ENCODE data around the gene FTMT.
"Not testable (repeated sequence)": the region's sequence is repeated elsewhere in the genome, so short reads cannot be mapped to it uniquely, and the experiment has no call there.

The FTMT gene

GRCh38 chr5:121851643-121852574 is at the start of gene FTMT:
FTMT (plus strand) TSS chr5:121851882; CDS start chr5:121851964, 82 bp downstream.
- no peak for DNase-seq (ENCODE audit: low read depth)

DNA sequence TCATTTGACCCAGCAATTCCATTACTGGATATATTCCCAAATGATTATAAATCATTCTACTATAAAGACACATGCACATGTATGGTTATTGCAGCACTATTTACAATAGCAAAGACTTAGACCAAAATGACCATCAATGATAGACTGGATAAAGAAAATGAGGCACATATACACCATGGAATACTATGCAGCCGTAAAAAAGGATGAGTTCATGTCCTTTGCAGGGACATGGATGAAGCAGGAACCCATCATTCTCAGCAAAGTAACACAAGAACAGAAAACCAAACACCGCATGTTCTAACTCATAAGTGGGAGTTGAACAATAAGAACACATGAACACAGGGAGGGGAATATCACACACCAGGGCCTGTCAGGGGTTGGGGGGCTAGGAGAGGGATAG is 46.4 kb upstream of the FTMT start:
- not testable (repeated sequence) for DNase-seq (ENCODE audit: low read depth)

GRCh38 chr5:121805911-121806310 is 45.8 kb upstream of the FTMT start:
- no peak for DNase-seq (ENCODE audit: low read depth)

DNA sequence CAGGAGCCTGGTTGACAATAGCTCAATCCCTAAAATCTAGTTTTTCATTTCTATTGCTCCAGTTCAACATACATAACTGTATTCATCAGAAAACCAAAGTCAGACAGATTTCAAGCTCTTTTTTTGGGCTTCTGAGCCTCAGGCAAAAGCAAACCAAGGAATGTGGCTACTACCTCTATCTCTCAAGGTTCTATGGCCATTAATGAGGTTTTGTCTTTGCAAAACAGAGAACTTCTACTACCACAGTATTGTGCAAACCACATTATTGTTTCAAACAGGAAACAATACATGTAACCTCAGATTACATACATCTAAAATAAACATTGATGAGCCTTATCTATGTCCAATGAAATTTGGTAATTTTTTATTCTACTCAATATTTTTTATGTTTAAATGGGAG is 35.5 kb upstream of the FTMT start:
- DNase-seq (ENCODE audit: low read depth): no peak

DNA sequence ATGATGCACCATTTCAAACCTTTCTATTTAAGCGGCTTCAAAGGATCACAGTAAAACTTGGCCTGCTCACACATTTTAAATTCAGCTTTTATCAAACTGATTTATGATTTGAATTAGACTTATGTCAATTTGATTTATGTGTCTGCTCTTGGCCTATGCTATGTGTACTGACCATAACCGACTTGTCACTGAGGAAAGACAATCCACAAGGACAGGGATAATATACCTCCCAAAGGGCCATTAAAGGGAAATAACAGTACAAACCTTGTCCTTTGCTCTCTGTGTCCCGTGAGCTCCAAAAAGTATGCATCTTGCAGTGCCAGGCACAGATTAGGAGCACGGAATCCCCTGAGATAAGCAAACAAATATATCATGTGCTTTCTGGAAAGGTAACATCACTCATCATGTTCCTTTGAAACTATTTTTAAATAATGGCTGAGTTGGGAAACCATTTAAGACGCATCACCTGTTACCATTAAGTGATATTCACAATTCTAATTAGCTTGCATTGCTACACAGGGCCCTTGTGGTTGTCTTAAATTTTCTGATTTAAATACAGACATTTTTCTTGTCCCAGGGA is 31.9 kb upstream of the FTMT start:
- no peak for DNase-seq (ENCODE audit: low read depth)

DNA sequence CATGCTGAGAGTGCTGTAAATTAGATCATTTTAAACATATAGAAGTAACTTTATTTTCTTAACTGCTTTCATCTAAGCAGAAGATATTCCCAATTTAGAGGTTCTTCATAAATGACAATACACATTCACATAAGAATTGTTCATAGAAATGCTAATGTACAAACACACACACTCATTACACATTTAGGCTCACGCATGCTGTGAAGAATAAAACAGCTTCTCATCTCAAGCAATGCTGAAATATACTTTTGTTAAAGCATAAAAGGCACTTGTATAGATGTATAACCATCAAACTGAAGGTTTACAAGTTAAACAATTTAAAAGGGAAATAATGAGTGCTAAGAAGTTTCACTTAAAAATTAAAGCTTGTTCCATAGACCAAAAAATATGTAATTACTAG is 18.1 kb upstream of the FTMT start:
- no peak for DNase-seq (ENCODE audit: low read depth)

- no peak for DNase-seq (ENCODE audit: low read depth)
Observed at GRCh38 chr5:121834021-121834420, 17.7 kb upstream of the FTMT start.

- DNase-seq (ENCODE audit: low read depth): no peak
Observed at GRCh38 chr5:121841892-121842291, 9.8 kb upstream of the FTMT start.

- no peak for DNase-seq (ENCODE audit: low read depth)
Observed at GRCh38 chr5:121850272-121850671, 1.4 kb upstream of the FTMT start.

GRCh38 chr5:121853850-121854249 is 2.2 kb downstream of the FTMT start:
- DNase-seq (ENCODE audit: low read depth): no peak

GRCh38 chr5:121862801-121863200 is 11.1 kb downstream of the FTMT start:
- no peak for DNase-seq (ENCODE audit: low read depth)

DNA sequence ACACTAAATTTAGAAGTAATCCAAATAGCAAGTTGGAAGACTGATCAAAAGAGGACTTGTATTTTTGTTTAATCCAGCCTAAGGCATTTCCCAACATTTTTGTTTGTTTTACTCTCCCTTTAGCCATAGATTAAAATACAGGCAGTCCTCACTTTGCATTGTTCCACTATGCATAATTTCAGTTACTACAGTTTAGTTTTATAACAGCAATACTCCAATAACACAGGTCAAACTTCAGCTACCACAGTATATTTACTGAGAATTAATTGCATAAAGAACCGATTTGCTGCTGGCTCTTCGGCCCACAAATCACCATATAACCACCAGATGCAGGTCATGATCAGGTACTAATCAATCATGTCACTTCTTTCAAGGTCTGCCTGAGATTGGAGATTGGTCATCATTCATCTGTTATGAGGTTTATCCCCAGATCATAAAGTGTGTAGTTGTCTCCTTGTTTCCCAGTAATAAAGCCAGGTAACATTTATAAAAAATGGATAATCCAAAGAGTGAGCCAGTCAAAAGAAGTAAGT is 12.1 kb downstream of the FTMT start:
- DNase-seq (ENCODE audit: low read depth): no peak

DNA sequence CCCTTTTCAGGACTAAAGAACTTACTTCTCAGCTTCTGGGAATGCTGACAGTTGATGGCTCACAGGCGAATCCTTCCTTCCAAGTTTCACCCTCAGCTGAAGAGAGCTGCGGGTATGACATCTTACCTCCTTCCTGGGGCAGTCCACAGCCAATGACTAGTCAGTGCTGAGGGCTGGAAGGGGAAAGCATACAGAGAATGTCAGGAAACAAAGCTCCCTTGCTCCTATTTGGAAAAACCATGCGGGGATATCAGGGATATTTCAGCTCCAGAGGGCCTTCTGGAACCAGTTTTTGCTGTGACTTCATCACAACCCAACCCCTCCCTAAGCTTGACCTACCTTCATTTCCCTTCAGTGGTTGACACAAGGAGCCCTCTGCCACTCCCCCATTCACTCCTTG is 15.7 kb downstream of the FTMT start:
- DNase-seq (ENCODE audit: low read depth): no peak

- DNase-seq (ENCODE audit: low read depth): no peak
Observed at GRCh38 chr5:121870489-121870888, 18.8 kb downstream of the FTMT start.

DNA sequence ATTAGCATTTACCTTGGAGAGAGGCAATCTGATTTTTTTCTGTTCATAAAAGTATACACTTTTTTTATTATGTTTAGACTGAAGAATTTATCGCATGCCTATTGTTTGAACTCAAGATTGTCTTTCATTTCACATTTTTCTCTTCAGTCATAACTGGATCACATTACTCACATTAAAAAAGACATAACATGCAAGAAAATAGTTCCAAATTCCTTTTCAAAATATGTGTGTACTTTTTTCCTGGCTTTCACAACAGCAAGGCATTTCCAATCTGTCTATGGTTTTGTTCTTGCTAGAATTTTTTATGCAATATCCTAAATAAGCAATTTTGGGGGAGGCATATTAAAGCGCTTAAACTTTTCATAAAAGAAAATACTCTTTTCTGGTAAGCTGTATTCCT is 21.2 kb downstream of the FTMT start:
- DNase-seq (ENCODE audit: low read depth): no peak

DNA sequence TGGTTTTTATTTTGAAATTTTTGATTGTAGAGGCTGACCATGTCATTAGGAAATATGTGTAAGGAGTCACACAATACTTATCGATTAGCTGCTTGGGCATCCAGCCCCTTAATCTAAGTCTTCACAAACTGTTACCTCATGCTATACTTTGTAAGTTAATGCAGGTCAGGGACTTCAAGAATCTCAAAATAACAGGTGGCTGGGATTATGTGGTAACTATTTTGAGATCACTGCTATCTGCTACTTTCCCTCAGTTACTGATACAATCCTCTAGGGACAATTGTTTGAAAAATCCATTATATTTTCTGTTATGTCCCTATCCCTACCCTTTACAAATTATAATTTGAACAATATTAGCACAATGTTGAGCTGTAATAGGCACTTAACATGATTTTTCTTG is 21.7 kb downstream of the FTMT start:
- no peak for DNase-seq (ENCODE audit: low read depth)

DNA sequence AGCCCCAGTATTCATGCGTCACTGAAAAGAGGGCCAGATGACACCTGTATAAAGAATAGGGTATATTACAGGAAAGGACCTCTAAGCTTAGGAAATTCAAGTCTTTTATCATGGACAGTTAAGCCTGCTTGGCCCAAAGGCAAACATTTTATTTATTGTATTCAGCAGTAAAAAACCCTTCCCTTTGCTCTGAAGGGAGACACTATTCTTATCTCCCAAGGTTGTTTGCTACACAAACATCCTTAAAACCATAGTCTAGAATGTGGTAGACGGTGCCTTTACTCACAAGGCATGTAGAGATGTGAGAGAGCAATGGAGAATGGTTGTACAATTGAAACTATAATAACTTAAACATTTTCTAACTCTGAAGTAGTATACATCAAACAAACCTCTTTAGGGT is 33.9 kb downstream of the FTMT start:
- no peak for DNase-seq (ENCODE audit: low read depth)

GRCh38 chr5:121887727-121888126 is 36.0 kb downstream of the FTMT start:
- no peak for DNase-seq (ENCODE audit: low read depth)

DNA sequence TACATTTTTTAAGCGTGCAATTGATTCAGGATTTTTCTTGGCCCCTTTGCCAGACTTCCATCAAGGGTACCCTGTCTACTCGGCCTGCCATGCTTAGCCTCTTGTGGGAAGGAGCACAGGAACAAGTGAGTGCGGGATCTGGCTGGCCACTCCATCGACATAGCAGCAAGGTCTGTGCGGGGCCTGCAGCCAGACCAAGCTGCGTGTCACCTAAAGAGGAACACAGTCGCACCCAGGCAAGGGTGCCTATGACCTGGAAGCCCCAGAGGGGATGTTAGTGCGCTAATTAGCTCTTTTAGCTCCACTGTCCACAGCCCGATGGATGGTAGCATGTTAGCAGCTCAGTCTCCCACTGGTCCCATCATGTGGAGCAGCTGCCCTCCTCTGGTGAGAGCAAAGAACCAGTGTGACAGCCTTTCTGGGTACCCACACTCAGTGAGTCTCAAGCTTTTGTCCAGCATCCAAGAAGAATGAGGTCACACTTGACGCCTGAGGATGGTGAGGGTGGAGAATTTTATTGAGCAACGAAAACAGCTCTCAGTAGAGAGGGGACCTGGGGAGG is 38.7 kb downstream of the FTMT start:
- no peak for DNase-seq (ENCODE audit: low read depth)

DNA sequence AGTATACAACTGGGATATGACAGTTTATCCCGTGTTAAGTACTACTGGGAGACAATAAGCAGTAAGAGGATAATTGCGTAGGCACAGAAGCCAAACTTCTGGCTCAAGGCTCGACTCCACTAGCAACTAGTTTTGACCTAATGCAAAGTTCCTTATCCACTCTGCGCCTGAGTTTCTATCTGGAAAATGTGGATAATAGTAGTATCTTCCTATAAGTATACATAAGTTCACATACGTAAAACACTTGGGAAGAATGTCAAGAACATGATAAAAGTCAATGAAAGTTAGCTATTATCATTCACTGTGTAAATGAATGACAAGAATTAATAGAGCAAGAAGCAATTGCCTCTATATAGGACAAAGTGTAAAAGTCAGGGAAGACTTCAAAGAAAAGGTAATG is 45.7 kb downstream of the FTMT start:
- DNase-seq (ENCODE audit: low read depth): no peak

DNA sequence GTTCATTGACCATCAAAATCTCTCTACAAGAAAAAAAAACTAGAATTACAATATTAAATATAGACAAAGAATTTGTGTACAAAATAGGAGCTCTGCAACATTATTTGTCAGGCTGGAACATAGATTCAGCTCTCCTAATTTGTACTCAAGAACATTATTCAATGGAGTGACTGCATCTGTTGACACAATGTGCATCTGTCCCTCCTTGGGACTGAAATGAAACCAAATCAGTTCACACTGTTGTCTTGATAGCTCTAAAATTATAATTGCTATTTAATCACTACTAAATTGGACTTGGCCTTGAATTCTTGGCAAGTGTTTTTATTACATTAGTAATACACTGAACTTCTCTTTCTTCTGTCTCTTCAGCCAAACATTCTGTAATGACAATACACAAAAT is 47.7 kb downstream of the FTMT start:
- DNase-seq (ENCODE audit: low read depth): no peak

All from stimulated activated CD8-positive, alpha-beta memory T cell treated with anti-CD3 and anti-CD28 coated beads, Interleukin-4, amount 100 ng/mL, for 24 hours (primary cell).